K562 (cell line): ENCODE results near the gene CTSS. TPM values are rescaled to one million over a fixed set of nuclear protein-coding genes. Genes with fewer than 3 reads are reported as not detected.

Experiments
- CBX8 ChIP-seq: fragments of 200-600 bp; sonication (generic); IDR thresholded peaks from 2 replicates; pipeline ENCODE4 v1.6.1; 2012; ENCODE audit warnings: borderline replicate concordance, mixed run types, low read depth, mild to moderate bottlenecking, moderate library complexity, mixed read lengths, low read length, control low read depth, inconsistent platforms; ENCODE audit not compliant: poor library complexity, severe bottlenecking; ENCODE audit errors: extremely low read depth
- CEBPG ChIP-seq, 3 experiments: fragments of 200-800 bp in 1 of 3; sonication (Bioruptor generic) in 1 of 3; sonication (generic) in 1 of 3; formaldehyde crosslinking in 1 of 3; IDR thresholded peaks in 2 of 3; conservative IDR thresholded peaks in 1 of 3; 2 replicates each; pipeline versions ENCODE4 v1.6.1 to v1.8.0; 2016 to 2022; ENCODE audit warnings: missing compliant biosample characterization in 2 of 3, missing genetic modification characterization in 2 of 3, mild to moderate bottlenecking in 1 of 3, missing genetic modification reagents in 1 of 3
- CREM ChIP-seq: IDR thresholded peaks from 2 replicates; pipeline ENCODE4 v1.6.1; 2014; ENCODE audit warnings: antibody characterized with exemption, low read depth
- EP400 ChIP-seq: fragments of 450-650 bp; IDR thresholded peaks from 2 replicates; pipeline ENCODE4 v1.6.1; 2017; ENCODE audit warnings: antibody characterized with exemption, mild to moderate bottlenecking, moderate library complexity
- ESRRB ChIP-seq: fragments of 250-450 bp; sonication (Bioruptor Pico); IDR thresholded peaks from 2 replicates; pipeline ENCODE4 v1.5.0; 2020; ENCODE audit warnings: mild to moderate bottlenecking, moderate library complexity, borderline replicate concordance
- FOSL1 ChIP-seq: fragments of 200-800 bp; sonication (Bioruptor generic); conservative IDR thresholded peaks from 2 replicates; pipeline ENCODE4 v1.6.1; 2016; ENCODE audit warnings: missing genetic modification characterization, missing compliant biosample characterization
- HDAC1 ChIP-seq, 2 experiments: fragments of 450-650 bp; IDR thresholded peaks; 2 replicates each; pipeline ENCODE4 v1.6.1; 2016 to 2017; ENCODE audit warnings: inconsistent platforms in 1 of 2, mild to moderate bottlenecking in 1 of 2, moderate library complexity in 1 of 2
- NR2C1 ChIP-seq, 2 experiments: fragments of 450-650 bp; IDR thresholded peaks; 2 replicates each; pipeline ENCODE4 v1.6.1; 2017; ENCODE audit warnings: mild to moderate bottlenecking in 2 of 2, antibody characterized with exemption in 1 of 2, inconsistent platforms in 1 of 2, missing compliant biosample characterization in 1 of 2, missing genetic modification characterization in 1 of 2
- POLR2G ChIP-seq: fragments of 200-400 bp; formaldehyde crosslinking; IDR thresholded peaks from 2 replicates; pipeline ENCODE4 v1.6.1; 2017; ENCODE audit warnings: low read depth, mild to moderate bottlenecking, antibody characterized with exemption, low read length, moderate library complexity
- SMARCA4 ChIP-seq: fragments of 450-650 bp; IDR thresholded peaks from 2 replicates; pipeline ENCODE4 v1.6.1; 2016
- SPI1 ChIP-seq: IDR thresholded peaks from 2 replicates; pipeline ENCODE4 v1.6.1; 2011; ENCODE audit warnings: low read depth, low read length, control low read depth, borderline replicate concordance
- TAF7 ChIP-seq: fragments of 450-650 bp; IDR thresholded peaks from 2 replicates; pipeline ENCODE4 v1.6.1; 2016; ENCODE audit warnings: missing genetic modification characterization, missing compliant biosample characterization
- TRIM28 ChIP-seq: fragments of 450-650 bp; IDR thresholded peaks from 2 replicates; pipeline ENCODE4 v1.6.1; 2017
- YY1 ChIP-seq, 3 experiments: IDR thresholded peaks; 2 replicates each; pipeline ENCODE4 v1.6.1; 2011; ENCODE audit warnings: low read length in 2 of 3, mild to moderate bottlenecking in 2 of 3, moderate library complexity in 2 of 3, borderline replicate concordance in 1 of 3, control low read depth in 1 of 3, low read depth in 1 of 3; ENCODE audit not compliant: insufficient read depth in 3 of 3, insufficient replicate concordance in 2 of 3, control insufficient read depth in 1 of 3, insufficient read length in 1 of 3; ENCODE audit errors: extremely low read depth in 1 of 3
- ZNF766 ChIP-seq: fragments of 200-800 bp; sonication (Bioruptor generic); conservative IDR thresholded peaks from 2 replicates; pipeline ENCODE4 v1.6.1; 2016; ENCODE audit warnings: missing genetic modification characterization, missing compliant biosample characterization
- ZZZ3 ChIP-seq: fragments of 450-650 bp; IDR thresholded peaks from 2 replicates; pipeline ENCODE4 v1.6.1; 2016; ENCODE audit warnings: antibody characterized with exemption, mild to moderate bottlenecking, moderate library complexity
- polyA plus RNA-seq, 8 experiments: library from polyadenylated mRNA; depleted of rRNA in 4 of 8; stranded (reverse) in 5 of 8; unstranded in 3 of 8; fragments of >200 nt; fragmentation: Nextera tagmentation in 2 of 8; fragmentation: Illumina TruSeq in 1 of 8; extraction: Ambion mirVana in 2 of 8; extraction: Trizol in 1 of 8; gene quantifications; 2 replicates each; pipeline versions ENCODE4 v1.2.1 to v1.2.3, GENCODE V29; 2011 to 2014; ENCODE audit warnings: inconsistent platforms in 1 of 8, missing spikeins in 1 of 8
- total RNA-seq, 7 experiments: library from RNA; depleted of rRNA in 6 of 7; stranded (reverse); fragments of >200 nt in 6 of 7; fragmentation: Illumina TruSeq in 2 of 7; extraction: Trizol in 2 of 7; gene quantifications; 2 replicates each; pipeline versions ENCODE4 v1.2.1 to v1.2.3, GENCODE V29; 2011 to 2021; ENCODE audit warnings: low replicate concordance in 1 of 7
- TF ChIP-seq, protein P1 (sequence below): fragments of 450-650 bp; formaldehyde crosslinking; IDR thresholded peaks from 2 replicates; pipeline ENCODE4 v1.4.0; 2022; ENCODE audit warnings: missing genetic modification characterization
- TF ChIP-seq, protein P2 (sequence below): fragments of 250-450 bp; sonication (Bioruptor Pico); IDR thresholded peaks from 2 replicates; pipeline ENCODE4 v1.5.0; 2021
- TF ChIP-seq, protein P3 (sequence below): fragments of 450-650 bp; IDR thresholded peaks from 2 replicates; pipeline ENCODE4 v1.6.1; 2016
- TF ChIP-seq, protein P4 (sequence below): fragments of 200-400 bp; formaldehyde crosslinking; IDR thresholded peaks from 2 replicates; pipeline ENCODE4 v1.6.1; 2017; ENCODE audit warnings: mild to moderate bottlenecking, low read depth, low read length, moderate library complexity

The CTSS gene
- total and polyA plus RNA-seq, 9 of the 15 experiments (the other 6 are each of a cell fraction or from before 2014, with no cell fraction given), result 8.6 to 24.9 (median 10.3) TPM

DNA sequence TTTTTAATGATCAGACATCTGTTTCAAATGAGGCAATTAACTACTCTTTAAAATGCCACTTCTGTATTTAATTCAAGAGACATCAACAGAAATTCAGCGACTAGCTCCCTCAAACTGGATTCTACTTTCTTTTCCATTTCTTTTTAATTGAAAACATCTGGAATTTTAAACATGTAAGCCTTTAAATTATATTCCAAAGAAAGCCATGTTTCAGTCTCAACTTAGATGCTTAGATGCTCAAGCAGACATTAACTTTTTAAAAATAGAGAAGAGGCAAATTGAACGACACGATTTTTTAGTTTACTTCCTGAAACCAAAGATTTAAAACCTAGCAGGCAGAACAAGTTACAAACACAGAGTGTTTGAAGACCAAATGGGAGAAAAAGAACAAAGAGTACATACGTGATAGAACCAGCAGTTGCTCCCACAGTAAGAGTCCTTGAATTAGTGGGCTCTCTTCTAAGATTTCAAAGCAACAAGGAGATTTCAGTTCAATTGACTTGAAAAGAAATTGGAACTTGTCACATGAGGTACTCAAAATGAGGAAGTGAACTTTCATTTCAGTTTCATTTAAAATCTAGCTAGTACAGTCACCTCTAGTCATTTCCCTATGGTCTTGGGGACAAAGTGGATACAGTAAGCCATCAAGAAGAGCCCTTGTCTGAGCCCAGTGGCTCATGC lies at the start of gene CTSS (continued):
- TF ChIP-seq ZZZ3 (no peak), ZNF766 (no peak), SPI1 (peak; percentile 99), CBX8 (no peak), CREM (no peak), CEBPG (CRISPR knock-in tag; IDR thresholded peaks at IDR 0.05) (no peak), CEBPG (tag; conservative IDR thresholded peaks at IDR 0.05 in 1 of 2, IDR thresholded peaks at IDR 0.05 in 1 of 2) (no peak), SMARCA4 (peak; percentile 56; the same call in 1 of the 2 replicates), EP400 (0 out of 2 replicates have a peak, but pooled peaks have one; percentile 43), YY1 (IDR thresholded peaks at IDR 0.05; ENCODE audit: borderline replicate concordance in 1 of 3, control insufficient read depth in 1 of 3, extremely low read depth in 1 of 3, insufficient read depth in 3 of 3, insufficient read length in 1 of 3, insufficient replicate concordance in 2 of 3, low read depth in 1 of 3, low read length in 2 of 3) (no peak), POLR2G (no peak), HDAC1 (IDR thresholded peaks at IDR 0.05) (no peak), ESRRB (CRISPR knock-in tag) (no peak), FOSL1 (tag) (peak; percentile 44; the same call in 1 of the 2 replicates), TAF7 (tag) (peak; percentile 48; the same call in 1 of the 2 replicates), NR2C1 (IDR thresholded peaks at IDR 0.05) (no peak), NR2C1 (tag; IDR thresholded peaks at IDR 0.05) (no peak), TRIM28 (no peak)
- TF ChIP-seq, protein P1, sequence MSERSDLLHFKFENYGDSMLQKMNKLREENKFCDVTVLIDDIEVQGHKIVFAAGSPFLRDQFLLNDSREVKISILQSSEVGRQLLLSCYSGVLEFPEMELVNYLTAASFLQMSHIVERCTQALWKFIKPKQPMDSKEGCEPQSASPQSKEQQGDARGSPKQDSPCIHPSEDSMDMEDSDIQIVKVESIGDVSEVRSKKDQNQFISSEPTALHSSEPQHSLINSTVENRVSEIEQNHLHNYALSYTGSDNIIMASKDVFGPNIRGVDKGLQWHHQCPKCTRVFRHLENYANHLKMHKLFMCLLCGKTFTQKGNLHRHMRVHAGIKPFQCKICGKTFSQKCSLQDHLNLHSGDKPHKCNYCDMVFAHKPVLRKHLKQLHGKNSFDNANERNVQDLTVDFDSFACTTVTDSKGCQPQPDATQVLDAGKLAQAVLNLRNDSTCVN, result no peak
- TF ChIP-seq, protein P2, sequence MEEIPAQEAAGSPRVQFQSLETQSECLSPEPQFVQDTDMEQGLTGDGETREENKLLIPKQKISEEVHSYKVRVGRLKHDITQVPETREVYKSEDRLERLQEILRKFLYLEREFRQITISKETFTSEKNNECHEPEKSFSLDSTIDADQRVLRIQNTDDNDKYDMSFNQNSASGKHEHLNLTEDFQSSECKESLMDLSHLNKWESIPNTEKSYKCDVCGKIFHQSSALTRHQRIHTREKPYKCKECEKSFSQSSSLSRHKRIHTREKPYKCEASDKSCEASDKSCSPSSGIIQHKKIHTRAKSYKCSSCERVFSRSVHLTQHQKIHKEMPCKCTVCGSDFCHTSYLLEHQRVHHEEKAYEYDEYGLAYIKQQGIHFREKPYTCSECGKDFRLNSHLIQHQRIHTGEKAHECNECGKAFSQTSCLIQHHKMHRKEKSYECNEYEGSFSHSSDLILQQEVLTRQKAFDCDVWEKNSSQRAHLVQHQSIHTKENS (CRISPR knock-in tag), result no peak
- TF ChIP-seq, protein P3, sequence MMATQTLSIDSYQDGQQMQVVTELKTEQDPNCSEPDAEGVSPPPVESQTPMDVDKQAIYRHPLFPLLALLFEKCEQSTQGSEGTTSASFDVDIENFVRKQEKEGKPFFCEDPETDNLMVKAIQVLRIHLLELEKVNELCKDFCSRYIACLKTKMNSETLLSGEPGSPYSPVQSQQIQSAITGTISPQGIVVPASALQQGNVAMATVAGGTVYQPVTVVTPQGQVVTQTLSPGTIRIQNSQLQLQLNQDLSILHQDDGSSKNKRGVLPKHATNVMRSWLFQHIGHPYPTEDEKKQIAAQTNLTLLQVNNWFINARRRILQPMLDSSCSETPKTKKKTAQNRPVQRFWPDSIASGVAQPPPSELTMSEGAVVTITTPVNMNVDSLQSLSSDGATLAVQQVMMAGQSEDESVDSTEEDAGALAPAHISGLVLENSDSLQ, result peak; percentile 49
- TF ChIP-seq, protein P4, sequence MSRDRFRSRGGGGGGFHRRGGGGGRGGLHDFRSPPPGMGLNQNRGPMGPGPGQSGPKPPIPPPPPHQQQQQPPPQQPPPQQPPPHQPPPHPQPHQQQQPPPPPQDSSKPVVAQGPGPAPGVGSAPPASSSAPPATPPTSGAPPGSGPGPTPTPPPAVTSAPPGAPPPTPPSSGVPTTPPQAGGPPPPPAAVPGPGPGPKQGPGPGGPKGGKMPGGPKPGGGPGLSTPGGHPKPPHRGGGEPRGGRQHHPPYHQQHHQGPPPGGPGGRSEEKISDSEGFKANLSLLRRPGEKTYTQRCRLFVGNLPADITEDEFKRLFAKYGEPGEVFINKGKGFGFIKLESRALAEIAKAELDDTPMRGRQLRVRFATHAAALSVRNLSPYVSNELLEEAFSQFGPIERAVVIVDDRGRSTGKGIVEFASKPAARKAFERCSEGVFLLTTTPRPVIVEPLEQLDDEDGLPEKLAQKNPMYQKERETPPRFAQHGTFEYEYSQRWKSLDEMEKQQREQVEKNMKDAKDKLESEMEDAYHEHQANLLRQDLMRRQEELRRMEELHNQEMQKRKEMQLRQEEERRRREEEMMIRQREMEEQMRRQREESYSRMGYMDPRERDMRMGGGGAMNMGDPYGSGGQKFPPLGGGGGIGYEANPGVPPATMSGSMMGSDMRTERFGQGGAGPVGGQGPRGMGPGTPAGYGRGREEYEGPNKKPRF, result no peak
